Peyer's patch (tissue), 4 donors: ENCODE results near the gene KRTAP9-1. TPM values are rescaled to one million over a fixed set of nuclear protein-coding genes. Genes with fewer than 3 reads are reported as not detected.

Source experiments
- DNase-seq, 3 donors: peaks; one replicate each; pipeline ENCODE4 v3.0.0-alpha.2; 2017 to 2019
- H3K27ac ChIP-seq, 4 donors: fragments of 200-600 bp; sonication (generic); one replicate each; pipeline ENCODE4 v1.5.1; 2016 to 2019
- H3K27me3 ChIP-seq, 2 donors: fragments of 200-600 bp; sonication (generic); one replicate each; pipeline ENCODE4 v1.5.1; 2019
- H3K36me3 ChIP-seq, 3 donors: fragments of 200-600 bp; sonication (generic); one replicate each; pipeline ENCODE4 v1.5.1; 2016 to 2019
- H3K4me1 ChIP-seq, 4 donors: fragments of 200-600 bp; sonication (generic); one replicate each; pipeline ENCODE4 v1.5.1; 2016 to 2019
- H3K4me3 ChIP-seq, 4 donors: fragments of 200-600 bp; sonication (generic); 1 replicate in 3 of 4; 2 replicates in 1 of 4; pipeline ENCODE4 v1.5.1; 2016 to 2019; ENCODE audit warnings: mild to moderate bottlenecking in 1 of 4
- H3K9me3 ChIP-seq, 4 donors: fragments of 200-600 bp; sonication (generic); one replicate each; pipeline ENCODE4 v1.5.1; 2016 to 2019; ENCODE audit warnings: mild to moderate bottlenecking in 1 of 4
- POLR2A ChIP-seq, 2 donors: fragments of 450-650 bp; IDR thresholded peaks; one replicate each; pipeline ENCODE4 v1.5.1; 2017; ENCODE audit warnings: antibody characterized with exemption in 2 of 2, mild to moderate bottlenecking in 2 of 2, moderate library complexity in 2 of 2
- total RNA-seq, 4 donors: library from RNA; depleted of rRNA; stranded (reverse); fragments of >200 nt; gene quantifications; one replicate each; pipeline ENCODE4 v1.1.0, GENCODE V29; 2016
- TF ChIP-seq, protein P1 (sequence below), 6 experiments: fragments of 450-650 bp in 4 of 6; fragments of 200-600 bp in 2 of 6; sonication (generic) in 1 of 6; IDR thresholded peaks; one replicate each; pipeline ENCODE4 v1.5.1; 2017 to 2019; ENCODE audit warnings: antibody characterized with exemption in 6 of 6, mild to moderate bottlenecking in 3 of 6, moderate library complexity in 1 of 6

Gene KRTAP9-1
- total RNA-seq, 4 donors from 2014 or later, result not detected

DNA sequence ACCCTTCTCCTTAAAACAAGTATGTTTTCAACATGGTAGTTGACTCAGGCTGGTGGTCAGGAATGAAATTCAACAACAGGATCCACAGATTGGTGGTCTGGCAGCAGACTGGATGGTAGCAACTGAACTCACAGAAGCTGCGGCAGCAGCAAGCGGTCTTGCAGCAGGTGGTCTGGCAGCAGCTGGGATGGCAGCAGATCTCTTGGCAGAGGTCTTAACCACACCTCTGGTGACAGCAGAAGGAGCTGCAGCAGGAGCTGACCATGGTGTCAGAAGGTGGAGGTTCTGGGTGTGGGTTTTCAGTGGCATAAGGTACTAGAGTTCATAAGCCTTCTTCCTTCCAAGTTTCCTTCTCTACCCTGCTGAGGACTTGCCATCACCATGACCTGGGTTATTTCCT is 2.8 kb upstream of the KRTAP9-1 start:
- Histone ChIP-seq H3K9me3 (no peaks in the 10 kb centered on the region), H3K4me1 (peaks cover 0 to 6% (median 0%) of the 10 kb centered on the region in 4 donors), H3K27ac (no peak overlapping the region), H3K27me3 (no peaks in the 10 kb centered on the region), H3K36me3 (no peaks in the 10 kb centered on the region), H3K4me3 (no peak overlapping the region)
- DNase-seq, result no peak
- TF ChIP-seq, protein P1, sequence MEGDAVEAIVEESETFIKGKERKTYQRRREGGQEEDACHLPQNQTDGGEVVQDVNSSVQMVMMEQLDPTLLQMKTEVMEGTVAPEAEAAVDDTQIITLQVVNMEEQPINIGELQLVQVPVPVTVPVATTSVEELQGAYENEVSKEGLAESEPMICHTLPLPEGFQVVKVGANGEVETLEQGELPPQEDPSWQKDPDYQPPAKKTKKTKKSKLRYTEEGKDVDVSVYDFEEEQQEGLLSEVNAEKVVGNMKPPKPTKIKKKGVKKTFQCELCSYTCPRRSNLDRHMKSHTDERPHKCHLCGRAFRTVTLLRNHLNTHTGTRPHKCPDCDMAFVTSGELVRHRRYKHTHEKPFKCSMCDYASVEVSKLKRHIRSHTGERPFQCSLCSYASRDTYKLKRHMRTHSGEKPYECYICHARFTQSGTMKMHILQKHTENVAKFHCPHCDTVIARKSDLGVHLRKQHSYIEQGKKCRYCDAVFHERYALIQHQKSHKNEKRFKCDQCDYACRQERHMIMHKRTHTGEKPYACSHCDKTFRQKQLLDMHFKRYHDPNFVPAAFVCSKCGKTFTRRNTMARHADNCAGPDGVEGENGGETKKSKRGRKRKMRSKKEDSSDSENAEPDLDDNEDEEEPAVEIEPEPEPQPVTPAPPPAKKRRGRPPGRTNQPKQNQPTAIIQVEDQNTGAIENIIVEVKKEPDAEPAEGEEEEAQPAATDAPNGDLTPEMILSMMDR (IDR thresholded peaks at IDR 0.05), result no peak
- TF ChIP-seq POLR2A (IDR thresholded peaks at IDR 0.05), result no peak

DNA sequence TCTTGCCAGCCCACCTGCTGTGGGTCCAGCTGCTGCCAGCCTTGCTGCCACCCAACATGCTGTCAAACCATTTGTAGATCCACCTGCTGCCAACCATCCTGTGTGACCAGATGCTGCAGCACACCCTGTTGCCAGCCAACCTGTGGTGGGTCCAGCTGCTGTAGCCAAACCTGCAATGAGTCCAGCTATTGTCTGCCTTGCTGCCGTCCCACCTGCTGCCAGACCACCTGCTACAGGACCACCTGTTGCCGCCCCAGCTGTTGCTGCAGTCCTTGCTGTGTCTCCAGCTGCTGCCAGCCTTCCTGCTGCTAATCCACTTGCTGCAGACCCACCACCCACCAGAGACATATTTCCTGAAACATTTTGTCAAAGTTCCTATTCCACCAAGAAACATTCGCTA is 641 bp downstream of the KRTAP9-1 start:
- no peaks in the 10 kb centered on the region for H3K36me3 ChIP-seq
- TF ChIP-seq POLR2A (IDR thresholded peaks at IDR 0.05), result no peak
- TF ChIP-seq, protein P1 (IDR thresholded peaks at IDR 0.05), result no peak
- DNase-seq, result no peak
- H3K27me3 ChIP-seq, result no peaks in the 10 kb centered on the region
- no peaks in the 10 kb centered on the region for H3K4me1 ChIP-seq
- no peak overlapping the region for H3K4me3 ChIP-seq
- no peaks in the 10 kb centered on the region for H3K9me3 ChIP-seq
- H3K27ac ChIP-seq, result no peak overlapping the region

DNA sequence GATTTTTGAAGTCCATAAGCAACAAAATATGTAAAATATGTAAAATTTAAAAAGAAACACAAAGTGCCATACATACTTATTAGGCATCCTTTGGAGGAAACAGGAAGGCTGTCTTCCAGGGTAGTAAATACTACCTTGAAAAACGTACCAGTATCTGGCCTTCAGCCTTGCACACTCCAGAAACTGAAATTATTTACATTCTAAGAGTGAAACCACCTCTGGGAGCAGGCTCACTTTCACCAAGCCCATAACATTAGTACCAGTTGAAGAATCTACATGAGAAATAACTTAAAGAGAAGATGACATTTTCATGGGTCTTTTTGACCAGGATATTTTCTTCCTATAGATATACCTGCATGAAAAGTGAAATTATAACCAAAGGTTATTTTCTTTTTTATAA is 6.4 kb downstream of the KRTAP9-1 start:
- H3K4me3 ChIP-seq, result no peak overlapping the region
- no peak for DNase-seq
- no peak for TF ChIP-seq POLR2A (IDR thresholded peaks at IDR 0.05)
- TF ChIP-seq, protein P1 (IDR thresholded peaks at IDR 0.05), result no peak
- H3K27ac ChIP-seq, result no peak overlapping the region
- no peaks in the 10 kb centered on the region for H3K27me3 ChIP-seq
- no peaks in the 10 kb centered on the region for H3K36me3 ChIP-seq
- H3K9me3 ChIP-seq, result no peaks in the 10 kb centered on the region
- no peaks in the 10 kb centered on the region for H3K4me1 ChIP-seq

DNA sequence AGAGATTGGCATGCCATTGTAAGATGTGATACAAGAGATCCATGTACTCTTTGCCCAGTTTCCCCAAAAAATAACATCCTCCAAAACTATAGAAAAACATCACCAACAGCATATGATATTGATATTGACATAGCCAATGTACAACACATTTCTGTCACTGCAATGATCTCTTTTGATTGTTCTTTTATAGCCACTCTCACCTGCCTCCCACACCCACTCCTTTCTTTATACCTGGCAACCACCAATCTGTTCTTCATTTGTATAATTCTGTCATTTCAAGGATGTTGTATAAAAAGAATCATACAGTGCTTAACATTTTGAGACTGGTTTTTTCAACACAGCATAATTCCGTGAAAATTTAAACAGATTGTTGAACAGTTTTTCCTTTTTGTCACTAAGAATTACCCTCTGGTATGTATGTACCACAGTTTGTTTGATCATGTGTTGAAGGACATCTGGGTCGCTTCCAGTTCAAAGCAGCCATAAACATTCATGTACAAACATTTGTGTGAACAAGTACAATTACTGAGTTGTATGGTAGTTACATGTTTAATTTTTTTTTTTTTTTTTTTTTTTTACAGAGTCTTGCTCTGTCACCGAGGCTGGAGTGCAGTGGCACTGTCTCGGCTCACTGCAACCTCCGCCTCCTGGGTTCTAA is 9.9 kb downstream of the KRTAP9-1 start:
- no peak for DNase-seq
- Histone ChIP-seq H3K27me3 (no peaks in the 10 kb centered on the region), H3K4me3 (no peak overlapping the region), H3K27ac (no peak overlapping the region), H3K4me1 (no peaks in the 10 kb centered on the region), H3K9me3 (no peaks in the 10 kb centered on the region), H3K36me3 (no peaks in the 10 kb centered on the region)
- TF ChIP-seq POLR2A (IDR thresholded peaks at IDR 0.05), result no peak
- TF ChIP-seq, protein P1 (IDR thresholded peaks at IDR 0.05), result no peak

DNA sequence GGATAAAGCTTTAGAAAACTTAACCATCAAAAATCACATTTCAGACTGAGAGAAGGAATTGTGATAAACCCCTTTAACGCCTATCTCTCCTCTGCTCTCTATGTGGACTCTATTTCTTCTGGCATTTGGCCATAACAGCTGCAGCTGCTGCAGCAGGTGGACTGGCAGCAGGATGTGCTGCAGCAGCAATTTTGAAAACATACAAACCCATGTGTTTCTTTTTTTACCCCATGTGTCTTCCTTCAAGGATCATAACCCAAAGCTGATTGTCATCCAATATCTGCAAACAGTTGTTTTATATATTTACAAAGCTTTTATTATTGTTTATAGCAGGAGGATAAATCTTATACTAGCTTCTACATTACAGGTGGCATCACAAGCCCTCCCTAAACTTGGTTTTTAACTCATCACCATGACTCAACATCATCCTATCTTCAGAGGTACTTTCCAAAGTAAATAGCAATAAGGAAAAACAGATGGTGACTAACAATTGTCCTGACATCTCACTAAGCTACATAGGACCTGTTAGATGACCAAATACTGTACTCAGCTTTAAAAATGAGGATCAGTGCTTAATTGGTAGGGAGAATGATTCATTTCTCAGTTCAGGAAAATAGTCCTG is 22.3 kb downstream of the KRTAP9-1 start:
- DNase-seq, result peak in 1 of 3 donors; percentile 51
- Histone ChIP-seq H3K9me3 (no peaks in the 10 kb centered on the region), H3K27me3 (no peaks in the 10 kb centered on the region), H3K27ac (no peak overlapping the region), H3K36me3 (no peaks in the 10 kb centered on the region), H3K4me3 (no peak overlapping the region), H3K4me1 (no peaks in the 10 kb centered on the region)
- no peak for TF ChIP-seq POLR2A (IDR thresholded peaks at IDR 0.05)
- TF ChIP-seq, protein P1 (IDR thresholded peaks at IDR 0.05), result no peak
